Nephron progenitor cell (in vitro differentiated cells): ENCODE results near the gene HPSE2.

Source experiments
- DNase-seq: peaks from one replicate; pipeline ENCODE4 v3.0.0; 2021
- H3K27ac Mint-ChIP-seq: 2 replicates; pipeline ENCODE4 v1.8.0; 2021; ENCODE audit warnings: mild to moderate bottlenecking, moderate library complexity, mixed read lengths
- H3K27me3 Mint-ChIP-seq: 2 replicates; pipeline ENCODE4 v1.8.0; 2021; ENCODE audit warnings: mild to moderate bottlenecking, low read depth, mixed read lengths; ENCODE audit not compliant: poor library complexity
- H3K36me3 Mint-ChIP-seq: 2 replicates; pipeline ENCODE4 v1.8.0; 2021; ENCODE audit warnings: low read depth, mixed read lengths
- H3K4me1 Mint-ChIP-seq: 2 replicates; pipeline ENCODE4 v1.8.0; 2021; ENCODE audit warnings: mixed read lengths
- H3K4me3 Mint-ChIP-seq: 2 replicates; pipeline ENCODE4 v1.8.0; 2021; ENCODE audit warnings: mild to moderate bottlenecking, moderate library complexity, mixed read lengths
- H3K9me3 Mint-ChIP-seq: 2 replicates; pipeline ENCODE4 v1.8.0; 2021; ENCODE audit warnings: mild to moderate bottlenecking, moderate library complexity, mixed read lengths
- CTCF ChIP-seq: fragments of 200-600 bp; sonication (generic); IDR thresholded peaks from 2 replicates; pipeline ENCODE4 v1.5.0; 2021; ENCODE audit warnings: antibody characterized with exemption

HPSE2 gene

GRCh38 chr10:99010286-99010685, 225.4 kb downstream of the HPSE2 start:
- H3K4me1 Mint-ChIP-seq: no peaks in the 10 kb centered on the region
- H3K27ac Mint-ChIP-seq: no peak overlapping the region
- H3K27me3 Mint-ChIP-seq: peaks cover 3% of the 10 kb centered on the region
- H3K9me3 Mint-ChIP-seq: peaks cover 13% of the 10 kb centered on the region
- no peak for TF ChIP-seq CTCF
- DNase-seq: no peak
- H3K36me3 Mint-ChIP-seq: peaks cover 3% of the 10 kb centered on the region
- H3K4me3 Mint-ChIP-seq: no peak overlapping the region

- peaks cover 3% of the 10 kb centered on the region for H3K27me3 Mint-ChIP-seq
- peaks cover 28% of the 10 kb centered on the region for H3K9me3 Mint-ChIP-seq
- H3K4me1 Mint-ChIP-seq: no peaks in the 10 kb centered on the region
- no peak overlapping the region for H3K27ac Mint-ChIP-seq
- no peak for DNase-seq
- no peak overlapping the region for H3K4me3 Mint-ChIP-seq
- TF ChIP-seq CTCF: no peak
- H3K36me3 Mint-ChIP-seq: peaks cover 7% of the 10 kb centered on the region
Observed at GRCh38 chr10:99008054-99008453, 227.6 kb downstream of the HPSE2 start.

GRCh38 chr10:99007457-99007856, 228.2 kb downstream of the HPSE2 start:
- Mint-ChIP-seq H3K27ac (no peak overlapping the region), H3K27me3 (peaks cover 3% of the 10 kb centered on the region), H3K4me3 (no peak overlapping the region), H3K4me1 (no peaks in the 10 kb centered on the region), H3K9me3 (peaks cover 32% of the 10 kb centered on the region), H3K36me3 (peaks cover 7% of the 10 kb centered on the region)
- no peak for DNase-seq
- no peak for TF ChIP-seq CTCF

GRCh38 chr10:99005254-99005653, 230.4 kb downstream of the HPSE2 start:
- Mint-ChIP-seq H3K4me1 (no peaks in the 10 kb centered on the region), H3K9me3 (peaks cover 32% of the 10 kb centered on the region), H3K27ac (no peak overlapping the region), H3K27me3 (no peaks in the 10 kb centered on the region), H3K36me3 (peaks cover 7% of the 10 kb centered on the region), H3K4me3 (no peak overlapping the region)
- DNase-seq: no peak
- no peak for TF ChIP-seq CTCF

- Mint-ChIP-seq H3K27ac (no peak overlapping the region), H3K36me3 (peaks cover 7% of the 10 kb centered on the region), H3K9me3 (peaks cover 32% of the 10 kb centered on the region), H3K4me3 (no peak overlapping the region), H3K27me3 (no peaks in the 10 kb centered on the region), H3K4me1 (no peaks in the 10 kb centered on the region)
- no peak for DNase-seq
- TF ChIP-seq CTCF: no peak
Observed at GRCh38 chr10:99004738-99005137, 230.9 kb downstream of the HPSE2 start.

GRCh38 chr10:99002392-99002791, 233.3 kb downstream of the HPSE2 start:
- no peak for DNase-seq
- H3K27me3 Mint-ChIP-seq: no peaks in the 10 kb centered on the region
- peaks cover 32% of the 10 kb centered on the region for H3K9me3 Mint-ChIP-seq
- no peak for TF ChIP-seq CTCF
- no peak overlapping the region for H3K4me3 Mint-ChIP-seq
- H3K27ac Mint-ChIP-seq: no peak overlapping the region
- H3K4me1 Mint-ChIP-seq: no peaks in the 10 kb centered on the region
- peaks cover 7% of the 10 kb centered on the region for H3K36me3 Mint-ChIP-seq
